H9 (cell line): ENCODE results near the gene GP1BA. TPM values are rescaled to one million over a fixed set of nuclear protein-coding genes. Genes with fewer than 3 reads are reported as not detected.

ENCODE experiments used
- DNase-seq: peaks from one replicate; pipeline ENCODE4 v3.0.0-alpha.2; 2017
- H2AFZ ChIP-seq: one replicate; pipeline ENCODE4 v1.6.1; 2013; ENCODE audit warnings: mild to moderate bottlenecking, low read length, control low read depth, moderate library complexity
- H2AK5ac ChIP-seq: 2 replicates; pipeline ENCODE4 v1.6.1; 2013; ENCODE audit warnings: low read length, control low read depth, mixed read lengths; ENCODE audit not compliant: insufficient read length
- H2BK120ac ChIP-seq: one replicate; pipeline ENCODE4 v1.6.1; 2013; ENCODE audit warnings: low read depth, mild to moderate bottlenecking, low read length, control low read depth, inconsistent platforms; ENCODE audit not compliant: poor library complexity, severe bottlenecking
- H2BK12ac ChIP-seq: 2 replicates; pipeline ENCODE4 v1.6.1; 2013; ENCODE audit warnings: low read length, control low read depth, mixed read lengths, low read depth; ENCODE audit not compliant: insufficient read length
- H2BK15ac ChIP-seq: 2 replicates; pipeline ENCODE4 v1.6.1; 2013; ENCODE audit warnings: low read depth, low read length, control low read depth
- H2BK20ac ChIP-seq: one replicate; pipeline ENCODE4 v1.6.1; 2013; ENCODE audit warnings: low read depth, mild to moderate bottlenecking, low read length, control low read depth, inconsistent platforms; ENCODE audit not compliant: poor library complexity, severe bottlenecking
- H2BK5ac ChIP-seq: 2 replicates; pipeline ENCODE4 v1.6.1; 2013; ENCODE audit warnings: low read length, control low read depth, mixed read lengths; ENCODE audit not compliant: insufficient read length
- H3K14ac ChIP-seq: 2 replicates; pipeline ENCODE4 v1.6.1; 2013; ENCODE audit warnings: low read length, control low read depth; ENCODE audit not compliant: insufficient read depth
- H3K18ac ChIP-seq: 2 replicates; pipeline ENCODE4 v1.6.1; 2013; ENCODE audit warnings: low read depth, mild to moderate bottlenecking, mixed read lengths, low read length, control low read depth; ENCODE audit not compliant: insufficient read length
- H3K23ac ChIP-seq: 2 replicates; pipeline ENCODE4 v1.6.1; 2013; ENCODE audit warnings: low read length, control low read depth, mixed read lengths, low read depth; ENCODE audit not compliant: insufficient read length
- H3K23me2 ChIP-seq: 2 replicates; pipeline ENCODE4 v1.6.1; 2013; ENCODE audit warnings: low read depth, mild to moderate bottlenecking, mixed read lengths, low read length, control low read depth; ENCODE audit not compliant: insufficient read length, poor library complexity, severe bottlenecking
- H3K27ac ChIP-seq: 2 replicates; pipeline ENCODE4 v1.5.1; 2013; ENCODE audit warnings: low read length, control low read depth, mixed read lengths, low read depth; ENCODE audit not compliant: insufficient read length
- H3K27me3 ChIP-seq: 2 replicates; pipeline ENCODE4 v1.6.1; 2013; ENCODE audit warnings: low read length, control low read depth, inconsistent platforms; ENCODE audit not compliant: insufficient read depth
- H3K4ac ChIP-seq: 2 replicates; pipeline ENCODE4 v1.6.1; 2013; ENCODE audit warnings: low read depth, mild to moderate bottlenecking, control low read depth, inconsistent platforms, low read length, moderate library complexity
- H3K4me1 ChIP-seq: 2 replicates; pipeline ENCODE4 v1.6.1; 2013; ENCODE audit warnings: low read length, control low read depth, inconsistent platforms; ENCODE audit not compliant: insufficient read depth
- H3K4me2 ChIP-seq: 2 replicates; pipeline ENCODE4 v1.6.1; 2013; ENCODE audit warnings: low read length, control low read depth, mixed read lengths; ENCODE audit not compliant: insufficient read length, insufficient read depth
- H3K56ac ChIP-seq: 2 replicates; pipeline ENCODE4 v1.6.1; 2013; ENCODE audit warnings: low read depth, mild to moderate bottlenecking, mixed read lengths, low read length, control low read depth; ENCODE audit not compliant: insufficient read length
- H3K79me1 ChIP-seq: 2 replicates; pipeline ENCODE4 v1.6.1; 2013; ENCODE audit warnings: low read depth, mild to moderate bottlenecking, moderate library complexity, low read length, control low read depth, inconsistent platforms; ENCODE audit not compliant: insufficient read depth, poor library complexity, severe bottlenecking
- H3K79me2 ChIP-seq: 2 replicates; pipeline ENCODE4 v1.6.1; 2013; ENCODE audit warnings: low read length, control low read depth, inconsistent platforms; ENCODE audit not compliant: insufficient read depth
- H3K9ac ChIP-seq: 2 replicates; pipeline ENCODE4 v1.6.1; 2013; ENCODE audit warnings: low read length, control low read depth, mixed read lengths; ENCODE audit not compliant: insufficient read length; ENCODE audit errors: extremely low read depth
- H3K9me3 ChIP-seq: one replicate; pipeline ENCODE4 v1.6.1; 2013; ENCODE audit warnings: low read depth, low read length, inconsistent platforms; ENCODE audit not compliant: control insufficient read depth
- H3T11ph ChIP-seq: one replicate; pipeline ENCODE4 v1.6.1; 2013; ENCODE audit warnings: mild to moderate bottlenecking, low read length, control low read depth, inconsistent platforms
- H4K20me1 ChIP-seq: one replicate; pipeline ENCODE4 v1.6.1; 2013; ENCODE audit not compliant: control insufficient read depth, insufficient read length, insufficient read depth
- H4K5ac ChIP-seq: 2 replicates; pipeline ENCODE4 v1.6.1; 2013; ENCODE audit warnings: low read depth, mild to moderate bottlenecking, mixed read lengths, low read length, control low read depth; ENCODE audit not compliant: insufficient read length
- H4K8ac ChIP-seq: replicated peaks from 2 replicates; pipeline ENCODE4 v1.6.1; 2013; ENCODE audit warnings: low read length, control low read depth, mixed read lengths, low read depth; ENCODE audit not compliant: insufficient read length
- H4K91ac ChIP-seq: 2 replicates; pipeline ENCODE4 v1.6.1; 2013; ENCODE audit warnings: low read depth, mild to moderate bottlenecking, moderate library complexity, mixed read lengths, low read length, control low read depth; ENCODE audit not compliant: insufficient read length
- H3K27ac Mint-ChIP-seq, 3 experiments: 2 replicates in 2 of 3; 3 replicates in 1 of 3; pipeline ENCODE4 v1.8.0; 2020 to 2021; ENCODE audit warnings: mixed read lengths in 3 of 3, mild to moderate bottlenecking in 1 of 3, moderate library complexity in 1 of 3
- H3K27me3 Mint-ChIP-seq: 2 replicates; pipeline ENCODE4 v1.8.0; 2021; ENCODE audit warnings: low read depth, mild to moderate bottlenecking, moderate library complexity, mixed read lengths
- H3K36me3 Mint-ChIP-seq, 3 experiments: 2 replicates in 2 of 3; 3 replicates in 1 of 3; pipeline ENCODE4 v1.8.0; 2020 to 2021; ENCODE audit warnings: low read depth in 3 of 3, mixed read lengths in 3 of 3; ENCODE audit not compliant: insufficient read depth in 1 of 3
- H3K4me1 Mint-ChIP-seq, 2 experiments: 2 replicates each; pipeline ENCODE4 v1.8.0; 2020; ENCODE audit warnings: mixed read lengths in 2 of 2
- H3K4me3 Mint-ChIP-seq, 2 experiments: 2 replicates in 1 of 2; 3 replicates in 1 of 2; pipeline ENCODE4 v1.8.0; 2020 to 2021; ENCODE audit warnings: mild to moderate bottlenecking in 2 of 2, mixed read lengths in 2 of 2, moderate library complexity in 1 of 2
- H3K9me3 Mint-ChIP-seq, 2 experiments: 2 replicates in 1 of 2; 3 replicates in 1 of 2; pipeline ENCODE4 v1.8.0; 2020; ENCODE audit warnings: mild to moderate bottlenecking in 2 of 2, mixed read lengths in 2 of 2, moderate library complexity in 1 of 2
- CTCF ChIP-seq: fragments of 200-600 bp; sonication (generic); conservative IDR thresholded peaks from 3 replicates; pipeline ENCODE4 v1.8.0; 2021; ENCODE audit warnings: antibody characterized with exemption, mild to moderate bottlenecking
- WGBS: extraction: QIAGEN DNeasy Blood & Tissue Kit; methylation state at CpG from one replicate; pipeline ENCODE4 v1.1.7; 2013; ENCODE audit warnings: missing lambda C conversion rate, low lambda C conversion rate, mixed read lengths; ENCODE audit not compliant: insufficient read length; ENCODE audit errors: extremely low coverage; 5-methylcytosine and 5-hydroxymethylcytosine counted together
- total RNA-seq: library from RNA; stranded (reverse); gene quantifications from 2 replicates; pipeline ENCODE4 v1.2.1, GENCODE V29; 2021

Gene GP1BA
- total RNA-seq, 1 experiment from 2014 or later, result not detected

DNA sequence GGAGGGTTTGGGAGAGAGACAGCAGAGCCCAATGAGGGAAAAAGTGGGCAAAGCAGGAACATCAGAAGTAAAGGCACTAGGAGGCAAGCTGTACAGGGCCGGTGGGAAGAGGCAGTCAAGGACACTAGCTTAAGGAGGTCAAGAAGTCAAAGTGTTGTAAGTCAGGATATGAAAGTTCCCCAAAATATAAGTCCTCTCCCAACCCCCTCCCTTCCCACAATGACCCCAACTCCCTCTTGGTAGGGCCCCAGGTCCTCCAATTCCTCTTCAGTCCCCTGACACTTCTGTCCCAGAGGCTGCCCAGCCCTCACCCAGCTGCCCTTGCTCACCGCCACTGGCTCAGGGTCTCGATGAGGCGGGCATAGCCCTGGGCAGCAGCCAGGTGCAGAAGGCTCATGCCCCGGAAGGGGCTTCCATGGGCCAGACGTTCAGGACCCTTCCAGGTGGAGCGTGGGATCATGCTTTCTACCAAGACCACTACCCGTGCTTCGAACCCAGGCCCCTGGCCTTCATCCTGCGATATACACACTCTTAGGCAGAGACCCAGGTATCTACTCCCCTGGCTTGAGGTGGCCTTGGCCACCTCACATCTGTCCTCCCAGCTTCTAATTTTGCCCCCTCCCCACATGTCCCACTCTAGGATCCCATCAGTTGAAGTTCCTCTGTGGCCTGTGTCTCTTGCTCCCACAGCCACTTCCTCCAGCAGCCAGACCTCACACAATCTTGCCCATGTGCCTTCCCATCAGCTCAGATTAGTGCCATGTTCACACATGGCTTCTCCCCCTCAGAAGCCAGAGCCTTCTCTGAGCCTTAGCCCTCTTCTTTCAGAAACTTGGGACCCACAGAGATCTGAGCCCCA, 41.4 kb downstream of the GP1BA start:
- no peak overlapping the region for H4K5ac ChIP-seq
- no peak overlapping the region for H2AFZ ChIP-seq
- no peak overlapping the region for H4K91ac ChIP-seq
- peaks cover 10% of the 10 kb centered on the region for H3K23me2 ChIP-seq
- Mint-ChIP-seq H3K27ac (peak overlapping the region in 1 of 3 experiments; percentile 66; a peak in 2 of 7 replicates), H3K27me3 (peaks cover 55% of the 10 kb centered on the region), H3K36me3 (peaks cover 20 to 52% (median 24%) of the 10 kb centered on the region in 3 experiments), H3K4me3 (peak overlapping the region in 1 of 2 experiments; percentile 24; a peak in 3 of 5 replicates), H3K9me3 (no peaks in the 10 kb centered on the region), H3K4me1 (peaks cover 31% of the 10 kb centered on the region in 2 experiments)
- no peak overlapping the region for H2BK15ac ChIP-seq
- no peaks in the 10 kb centered on the region for H3K9me3 ChIP-seq
- H2AK5ac ChIP-seq, result no peak overlapping the region
- no peaks in the 10 kb centered on the region for H3K79me1 ChIP-seq
- no peak overlapping the region for H3K27ac ChIP-seq
- peaks cover 2% of the 10 kb centered on the region; the same call in 1 of the 2 replicates for H3K79me2 ChIP-seq
- WGBS, result no CpG with 5 or more reads among the region's 10 CpGs
- no peak overlapping the region for H3K23ac ChIP-seq
- peaks cover 21% of the 10 kb centered on the region; the same call in 1 of the 2 replicates for H3K27me3 ChIP-seq
- no peak for TF ChIP-seq CTCF
- no peak overlapping the region; the same call in 1 of the 2 replicates for H3K14ac ChIP-seq
- H3K9ac ChIP-seq, result no peak overlapping the region
- H3K4me1 ChIP-seq, result peaks cover 10% of the 10 kb centered on the region; the same call in 1 of the 2 replicates
- H3K4ac ChIP-seq, result no peak overlapping the region
- no peak overlapping the region for H3T11ph ChIP-seq
- H4K20me1 ChIP-seq, result no peaks in the 10 kb centered on the region
- H2BK120ac ChIP-seq, result no peak overlapping the region
- H3K56ac ChIP-seq, result no peak overlapping the region
- no peak overlapping the region for H2BK5ac ChIP-seq
- no peak for DNase-seq
- peak overlapping the region; percentile 4 for H3K4me2 ChIP-seq
- H4K8ac ChIP-seq, result no peak overlapping the region
- no peak overlapping the region for H2BK12ac ChIP-seq
- H2BK20ac ChIP-seq, result no peak overlapping the region
- H3K18ac ChIP-seq, result no peak overlapping the region
